LNCAP (cell line): Measurements from ENCODE around the gene TSPAN8.

ENCODE experiments used
- CTCF ChIP-seq: fragments of 450-650 bp; IDR thresholded peaks from 2 replicates; pipeline ENCODE4 v1.5.1; 2017; ENCODE audit warnings: mild to moderate bottlenecking

The TSPAN8 gene

DNA sequence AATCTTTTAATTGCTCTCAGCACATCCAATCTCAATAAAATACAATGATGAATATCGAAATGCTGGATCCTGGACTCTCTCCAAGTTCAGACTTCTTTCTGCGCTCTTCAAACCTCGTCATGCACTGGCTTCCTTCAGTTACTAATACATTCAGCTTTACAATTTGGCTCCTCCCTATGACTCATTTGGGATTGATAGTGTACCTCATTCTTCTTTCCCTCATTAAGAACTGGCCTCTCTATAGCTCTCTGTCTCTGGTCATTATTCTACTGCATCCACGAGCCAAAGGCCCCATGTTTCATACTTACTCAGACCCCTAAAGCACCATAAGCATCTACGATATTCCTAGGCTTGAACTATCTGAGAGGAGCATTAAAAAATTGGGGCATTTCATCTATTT is 4.9 kb downstream of the TSPAN8 start:
- TF ChIP-seq CTCF, result no peak

GRCh38 chr12:71144682-71145081 is 13.1 kb downstream of the TSPAN8 start:
- no peak for TF ChIP-seq CTCF

DNA sequence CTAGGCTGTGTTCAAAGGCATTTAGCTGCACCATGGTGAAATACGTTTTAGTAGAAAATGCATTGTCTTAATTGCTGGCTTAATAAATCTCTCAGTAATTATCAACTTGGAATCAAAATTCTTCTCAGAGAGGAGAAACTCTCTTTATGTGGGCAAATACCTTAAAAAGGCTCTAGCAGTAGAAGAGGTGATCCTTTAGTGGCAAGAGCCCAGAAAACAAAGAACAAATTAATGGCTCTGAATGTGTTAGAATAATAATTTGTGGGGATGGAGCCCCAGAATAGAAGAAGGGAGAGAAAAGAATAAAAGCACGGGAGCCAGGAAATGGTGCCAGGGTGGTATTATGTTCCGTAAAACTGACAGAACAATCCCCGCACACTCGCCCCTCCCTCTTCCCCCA is 14.8 kb downstream of the TSPAN8 start:
- no peak for TF ChIP-seq CTCF

DNA sequence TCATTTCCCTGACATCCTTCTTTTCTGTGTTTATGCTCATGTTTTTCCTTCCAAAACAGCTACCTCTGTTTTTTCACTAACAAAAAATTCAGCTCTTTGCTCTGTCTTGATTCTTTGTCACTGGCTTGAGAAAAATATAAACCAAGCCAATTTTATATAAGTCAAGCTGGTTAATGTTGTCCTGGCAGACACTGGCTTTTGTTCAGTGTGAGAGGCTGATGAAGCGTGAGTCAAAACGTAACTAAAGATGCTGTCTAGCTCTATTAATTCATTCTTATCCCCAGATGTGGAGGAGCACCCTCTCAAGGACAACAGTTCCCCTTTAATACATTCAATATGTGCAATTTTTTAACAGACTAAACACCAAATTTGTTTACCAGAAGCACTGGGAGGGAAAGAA is 15.8 kb downstream of the TSPAN8 start:
- TF ChIP-seq CTCF, result no peak

DNA sequence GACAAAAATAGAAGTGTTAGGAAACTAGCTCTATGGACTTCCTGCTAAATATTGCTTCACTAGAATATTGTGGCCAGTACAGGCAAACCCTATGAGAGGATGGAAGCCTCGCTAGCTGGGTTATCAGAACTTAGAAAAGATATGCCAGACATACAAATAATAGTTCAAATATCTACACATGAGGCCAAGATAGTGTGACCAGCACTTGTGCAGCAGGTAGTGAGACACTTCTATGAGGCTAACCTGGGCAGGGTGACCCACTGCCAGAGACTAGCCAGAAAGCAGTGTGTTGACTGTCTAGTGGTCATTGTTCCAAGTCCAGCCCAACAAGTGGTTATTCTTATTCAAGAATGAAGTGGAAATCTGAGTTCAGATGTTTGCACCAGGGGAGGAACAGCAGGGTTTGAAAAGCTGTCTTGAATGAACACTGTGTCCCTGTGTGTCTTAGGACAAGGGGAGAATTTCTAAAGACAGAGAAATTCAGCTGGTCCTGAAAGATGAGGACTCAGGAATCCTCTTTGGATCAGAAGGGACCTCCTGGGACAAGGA is 16.3 kb downstream of the TSPAN8 start:
- no peak for TF ChIP-seq CTCF

DNA sequence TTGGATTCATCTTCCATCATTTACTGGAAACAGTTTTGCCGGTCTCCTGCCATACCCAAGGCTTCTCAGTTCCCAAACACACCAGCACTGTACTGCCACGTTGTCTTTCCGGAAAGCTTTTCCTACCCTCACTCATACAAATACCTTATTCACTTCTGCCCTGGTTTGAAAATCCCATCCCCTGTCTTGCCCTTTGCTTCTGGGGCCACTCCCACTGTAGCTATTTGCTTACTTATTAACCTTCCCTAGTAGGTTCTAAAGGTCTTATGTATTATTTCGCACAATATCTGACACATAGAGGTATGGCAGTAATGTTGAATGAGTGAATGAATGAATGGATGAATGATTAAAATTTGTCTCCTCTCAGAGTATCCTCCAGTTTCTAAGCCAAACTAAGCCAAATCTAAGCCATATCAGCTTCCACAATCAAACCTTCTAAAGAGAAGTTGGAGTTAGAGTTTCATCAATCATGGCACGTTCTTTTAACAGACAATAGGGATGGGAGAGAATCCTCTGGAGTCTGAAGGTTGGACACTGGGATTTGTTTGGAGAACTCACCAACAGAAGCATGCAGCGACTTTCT is 18.6 kb downstream of the TSPAN8 start:
- no peak for TF ChIP-seq CTCF

GRCh38 chr12:71138011-71138410 is 19.8 kb downstream of the TSPAN8 start:
- TF ChIP-seq CTCF, result peak; percentile 42; the same call in 1 of the 2 replicates

GRCh38 chr12:71135812-71136176 is 22.0 kb downstream of the TSPAN8 start:
- TF ChIP-seq CTCF, result no peak
